Right atrium auricular region (tissue), 2 donors: ENCODE measurements around the gene NUFIP1. TPM values are rescaled to one million over a fixed set of nuclear protein-coding genes. Genes with fewer than 3 reads are reported as not detected.
A peak's percentile ranks its signal among the peaks of the same experiment; 100 is the strongest.

Source experiments
- DNase-seq: peaks from one replicate; pipeline ENCODE4 v3.0.0-alpha.2; 2019; ENCODE audit warnings: low spot score
- H3K27ac ChIP-seq, 2 donors: fragments of 200-600 bp; sonication (generic); 1 replicate in 1 of 2; 2 replicates in 1 of 2; pipeline ENCODE4 v1.5.1; 2016 to 2019
- H3K27me3 ChIP-seq, 2 donors: fragments of 200-600 bp; sonication (generic); one replicate each; pipeline versions ENCODE4 v1.5.1 to v1.6.0; 2017 to 2019
- H3K36me3 ChIP-seq: fragments of 200-600 bp; sonication (generic); one replicate; pipeline ENCODE4 v1.5.1; 2016
- H3K4me1 ChIP-seq, 2 donors: fragments of 200-600 bp; sonication (generic); one replicate each; pipeline versions ENCODE4 v1.5.1 to v1.6.0; 2017 to 2019
- H3K4me3 ChIP-seq, 2 donors: fragments of 200-600 bp; sonication (generic); 1 replicate in 1 of 2; 2 replicates in 1 of 2; pipeline ENCODE4 v1.5.1; 2017 to 2019; ENCODE audit warnings: mild to moderate bottlenecking in 1 of 2, moderate library complexity in 1 of 2
- H3K9me3 ChIP-seq, 2 donors: fragments of 200-600 bp; sonication (generic); one replicate each; pipeline ENCODE4 v1.5.1; 2019
- CTCF ChIP-seq, 2 donors: fragments of 200-600 bp; sonication (generic); IDR thresholded peaks; one replicate each; pipeline ENCODE4 v1.5.1; 2019; ENCODE audit warnings: antibody characterized with exemption in 2 of 2
- total RNA-seq, 2 donors: library from RNA; depleted of rRNA; stranded (reverse); fragments of >200 nt; gene quantifications; one replicate each; pipeline ENCODE4 v1.1.0, GENCODE V29; 2016

The NUFIP1 gene
- total RNA-seq, 2 donors from 2014 or later = 2.2 to 2.9 TPM

DNA sequence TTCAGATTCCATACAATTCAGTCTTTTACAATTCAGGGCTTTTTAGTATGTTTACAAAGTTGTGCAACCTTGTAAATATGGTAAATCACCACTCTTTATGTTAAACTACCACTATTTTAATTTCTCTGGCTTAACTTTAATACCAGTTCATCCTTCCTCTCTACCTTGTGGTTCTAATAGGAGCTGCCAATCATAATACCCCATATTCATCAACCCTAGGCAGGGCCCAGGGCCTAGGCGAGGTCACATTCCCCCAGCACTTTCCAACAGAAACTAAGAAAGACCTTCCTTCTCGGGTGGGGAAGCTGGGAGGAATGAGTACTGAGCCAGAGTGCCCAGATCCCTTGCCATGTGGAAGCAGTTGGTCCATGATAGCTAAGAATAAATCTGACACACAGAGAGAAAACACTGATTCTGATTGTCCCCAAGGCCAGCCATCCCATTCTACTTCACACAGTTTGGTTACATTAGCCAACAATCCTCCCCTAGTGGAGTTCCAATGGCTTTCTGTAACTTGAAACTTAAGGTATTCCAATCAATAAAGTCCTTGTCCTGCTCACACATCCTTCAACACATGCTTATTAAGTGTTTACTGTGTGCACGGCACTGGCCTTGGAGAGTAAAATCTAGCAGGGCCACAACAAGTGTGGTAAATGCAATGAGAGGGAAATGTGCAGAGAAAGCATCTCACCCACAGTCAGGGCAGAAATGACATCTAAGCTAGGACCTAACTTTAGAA lies 76.8 kb downstream of the NUFIP1 start:
- no peak for DNase-seq
- Histone ChIP-seq H3K36me3 (no peaks in the 10 kb centered on the region), H3K4me1 (no peaks in the 10 kb centered on the region), H3K9me3 (peaks cover 0 to 14% of the 10 kb centered on the region in 2 donors), H3K27ac (no peak overlapping the region), H3K27me3 (no peaks in the 10 kb centered on the region), H3K4me3 (no peak overlapping the region)
- TF ChIP-seq CTCF (IDR thresholded peaks at IDR 0.05) = no peak

DNA sequence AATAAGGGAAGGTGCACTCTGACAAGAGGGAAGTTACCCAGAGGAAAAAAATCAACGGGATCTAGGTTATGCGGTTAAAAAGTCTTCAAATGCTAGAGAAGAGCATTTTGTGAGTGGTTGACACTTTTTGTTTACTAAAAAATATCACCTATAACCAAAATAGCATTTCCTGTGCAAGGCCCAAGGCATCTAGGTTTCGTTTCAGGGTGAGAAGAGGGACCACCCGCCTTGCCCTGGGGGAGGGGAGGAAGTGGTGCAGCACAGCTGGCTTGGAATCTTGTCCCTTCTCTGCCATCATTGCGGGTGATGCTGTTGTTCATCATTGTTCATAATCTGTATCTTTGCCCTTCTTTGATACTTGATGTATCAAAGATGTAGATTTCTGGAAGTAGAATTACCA lies 80.6 kb downstream of the NUFIP1 start:
- peaks cover 0 to 36% of the 10 kb centered on the region in 2 donors for H3K4me1 ChIP-seq
- no peak for TF ChIP-seq CTCF (IDR thresholded peaks at IDR 0.05)
- no peak overlapping the region for H3K27ac ChIP-seq
- peaks cover 0 to 14% of the 10 kb centered on the region in 2 donors for H3K9me3 ChIP-seq
- no peak for DNase-seq
- no peaks in the 10 kb centered on the region for H3K27me3 ChIP-seq
- no peak overlapping the region for H3K4me3 ChIP-seq
- no peaks in the 10 kb centered on the region for H3K36me3 ChIP-seq

GRCh38 chr13:44908266-44908665 lies 81.0 kb downstream of the NUFIP1 start:
- no peak overlapping the region for H3K27ac ChIP-seq
- H3K27me3 ChIP-seq = no peaks in the 10 kb centered on the region
- H3K4me1 ChIP-seq = peaks cover 0 to 40% of the 10 kb centered on the region in 2 donors
- H3K9me3 ChIP-seq = peaks cover 0 to 14% of the 10 kb centered on the region in 2 donors
- no peaks in the 10 kb centered on the region for H3K36me3 ChIP-seq
- no peak for TF ChIP-seq CTCF (IDR thresholded peaks at IDR 0.05)
- H3K4me3 ChIP-seq = no peak overlapping the region
- no peak for DNase-seq

DNA sequence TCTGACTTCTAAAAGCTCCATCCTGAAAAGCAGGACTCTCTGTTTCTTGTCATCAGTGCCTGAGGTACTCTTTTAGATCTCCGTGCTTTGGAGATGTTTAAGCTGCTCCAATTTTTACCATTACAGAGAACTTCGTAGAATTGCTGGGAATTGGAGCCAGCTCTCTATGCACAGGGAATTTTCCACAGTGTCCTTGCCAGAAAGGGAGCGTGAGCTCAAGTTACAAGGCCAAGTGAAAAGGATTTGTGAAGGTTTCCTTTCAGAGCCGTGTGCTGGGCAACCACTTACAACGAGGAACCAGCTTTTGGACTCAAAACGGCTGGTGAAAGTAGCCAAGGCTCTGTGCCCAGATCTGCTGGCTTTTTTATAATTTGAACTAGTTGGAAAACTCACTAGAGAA lies 82.6 kb downstream of the NUFIP1 start:
- Histone ChIP-seq H3K36me3 (no peaks in the 10 kb centered on the region), H3K27me3 (no peaks in the 10 kb centered on the region), H3K4me3 (no peak overlapping the region), H3K9me3 (peaks cover 0 to 11% of the 10 kb centered on the region in 2 donors), H3K4me1 (peaks cover 0 to 45% of the 10 kb centered on the region in 2 donors), H3K27ac (peak overlapping the region; percentile 35 to 45)
- DNase-seq = no peak
- TF ChIP-seq CTCF (IDR thresholded peaks at IDR 0.05) = no peak

DNA sequence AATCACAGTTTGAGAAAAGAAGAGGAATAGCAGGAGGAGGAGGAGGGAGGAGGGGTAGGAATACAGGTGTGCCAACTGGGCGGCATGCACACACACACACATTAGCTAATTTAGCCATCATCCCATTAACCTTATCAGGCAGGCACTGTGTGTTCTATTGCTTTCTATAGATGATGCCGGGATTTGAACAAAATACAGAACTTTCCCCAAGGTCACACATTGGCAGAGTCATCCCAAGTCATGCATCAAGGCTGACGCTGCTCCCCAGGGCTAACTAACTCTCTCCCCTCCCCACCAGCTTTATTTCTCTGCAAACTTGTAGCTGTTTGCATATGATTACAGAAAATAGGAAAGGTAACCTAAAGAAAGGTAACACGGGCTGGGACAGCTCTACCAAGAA lies 83.0 kb downstream of the NUFIP1 start:
- TF ChIP-seq CTCF (IDR thresholded peaks at IDR 0.05) = no peak
- no peak for DNase-seq
- H3K27me3 ChIP-seq = no peaks in the 10 kb centered on the region
- H3K4me1 ChIP-seq = peaks cover 0 to 45% of the 10 kb centered on the region in 2 donors
- peaks cover 0 to 6% of the 10 kb centered on the region in 2 donors for H3K9me3 ChIP-seq
- no peaks in the 10 kb centered on the region for H3K36me3 ChIP-seq
- no peak overlapping the region for H3K4me3 ChIP-seq
- H3K27ac ChIP-seq = peak overlapping the region in 1 of 2 donors; percentile 35

DNA sequence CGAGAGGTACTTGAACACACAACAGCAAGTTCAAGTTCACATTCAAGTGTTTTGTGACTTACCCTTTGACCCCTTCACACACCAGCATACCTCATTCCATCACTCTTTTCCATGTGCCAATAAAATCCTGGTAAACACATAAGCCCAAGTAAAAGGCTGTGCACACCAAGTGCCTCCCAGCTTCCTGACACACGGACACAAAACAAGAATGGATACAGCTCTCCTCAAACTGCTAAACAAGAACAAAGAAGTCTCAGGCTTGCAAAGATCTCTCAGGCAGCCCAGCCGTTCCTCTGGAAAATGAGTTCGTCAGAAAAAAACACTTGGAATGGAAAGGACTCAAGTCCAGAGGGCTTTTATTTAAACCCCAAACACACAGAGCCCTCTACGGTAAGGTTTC lies 83.7 kb downstream of the NUFIP1 start:
- Histone ChIP-seq H3K4me3 (no peak overlapping the region), H3K27ac (peak overlapping the region in 1 of 2 donors; percentile 71), H3K9me3 (no peaks in the 10 kb centered on the region), H3K27me3 (no peaks in the 10 kb centered on the region), H3K36me3 (no peaks in the 10 kb centered on the region), H3K4me1 (peaks cover 0 to 45% of the 10 kb centered on the region in 2 donors)
- no peak for TF ChIP-seq CTCF (IDR thresholded peaks at IDR 0.05)
- DNase-seq = no peak
